GM18508 (cell line): ENCODE measurements around the gene KRTDAP.

Experiments used
- ATAC-seq: cut with Tn5 transposase; IDR thresholded peaks from one replicate; pipeline ENCODE4 v1.9.1; 2021; ENCODE audit warnings: moderate number of reproducible peaks; ENCODE audit not compliant: insufficient read depth, unreplicated experiment

KRTDAP gene

DNA sequence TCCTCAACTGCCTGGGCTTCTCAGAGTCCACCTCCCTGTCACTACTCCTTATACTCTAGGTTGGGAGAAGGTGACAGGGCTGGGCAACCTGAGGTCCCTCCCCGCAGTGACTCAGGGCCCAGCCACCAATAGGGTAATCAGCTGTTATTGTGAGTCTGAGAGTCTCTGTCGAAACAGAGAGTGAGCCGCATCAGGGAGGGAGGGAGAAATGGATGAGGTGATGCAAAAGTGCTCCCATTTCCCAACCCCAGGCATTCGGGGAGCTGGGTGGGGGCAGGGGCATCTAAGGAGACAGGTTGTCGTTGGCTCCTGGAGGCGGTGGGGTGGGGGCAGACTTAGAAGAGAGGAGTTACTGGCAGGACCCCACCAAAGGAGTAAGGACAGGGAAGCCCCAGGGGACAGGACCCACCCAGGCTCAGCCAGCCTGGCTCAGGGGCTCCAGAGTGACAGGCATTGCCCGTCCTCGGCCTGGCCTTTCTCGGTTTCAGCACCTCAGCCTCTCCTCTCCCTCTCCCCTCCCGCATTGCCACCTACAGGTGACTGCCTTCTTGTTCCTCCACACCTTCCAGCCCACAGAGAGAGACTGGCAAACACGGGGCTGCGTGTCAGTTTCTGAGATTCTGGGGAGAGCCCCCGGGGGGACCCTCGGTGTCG is 23.5 kb upstream of the KRTDAP start, which contains the start of gene DMKN:
TSS of gene DMKN (minus strand) at position 22 of the 654 bp plus-strand sequence. CDS start 174 bp downstream, outside the sequence.
- no peak for ATAC-seq

DNA sequence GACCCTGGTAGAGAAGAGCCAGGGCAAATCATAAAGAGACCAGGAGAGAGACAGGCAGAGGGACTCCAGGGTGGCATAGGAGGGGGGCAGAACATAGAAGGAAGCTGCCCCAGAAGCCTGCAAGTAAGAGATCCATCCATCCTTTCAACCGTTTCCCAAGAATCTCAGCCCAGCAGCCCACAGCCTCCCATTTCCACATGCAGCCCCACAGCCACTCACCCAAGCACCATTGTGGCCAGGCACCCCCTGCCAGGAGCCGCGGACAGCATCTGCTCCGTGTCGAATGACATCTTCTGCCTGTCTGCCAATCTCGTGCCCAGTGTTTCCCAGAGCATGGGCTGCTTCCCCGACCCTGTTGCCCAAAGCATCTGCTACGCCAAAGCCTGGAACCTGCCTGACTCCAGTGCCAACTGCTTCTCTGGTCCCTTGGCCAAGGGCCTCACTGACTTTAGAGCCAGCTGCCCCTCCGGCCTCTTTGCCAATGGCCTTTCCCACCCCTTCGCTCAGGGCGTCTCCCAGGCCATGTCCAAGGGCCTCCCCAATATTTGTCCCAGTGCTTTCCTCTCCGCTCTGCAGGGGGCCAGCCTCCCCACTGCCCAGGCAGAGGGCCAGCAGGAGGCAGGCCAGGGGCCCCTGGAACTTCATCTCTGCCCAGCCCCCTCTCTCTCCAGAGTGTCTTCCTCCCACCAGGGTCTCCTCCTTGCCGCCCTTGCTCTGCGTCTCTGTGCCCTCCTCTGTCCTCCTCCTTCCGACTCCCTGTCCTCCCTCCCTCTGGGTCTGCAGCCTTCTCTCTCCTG is 22.8 kb upstream of the KRTDAP start:
- no peak for ATAC-seq

DNA sequence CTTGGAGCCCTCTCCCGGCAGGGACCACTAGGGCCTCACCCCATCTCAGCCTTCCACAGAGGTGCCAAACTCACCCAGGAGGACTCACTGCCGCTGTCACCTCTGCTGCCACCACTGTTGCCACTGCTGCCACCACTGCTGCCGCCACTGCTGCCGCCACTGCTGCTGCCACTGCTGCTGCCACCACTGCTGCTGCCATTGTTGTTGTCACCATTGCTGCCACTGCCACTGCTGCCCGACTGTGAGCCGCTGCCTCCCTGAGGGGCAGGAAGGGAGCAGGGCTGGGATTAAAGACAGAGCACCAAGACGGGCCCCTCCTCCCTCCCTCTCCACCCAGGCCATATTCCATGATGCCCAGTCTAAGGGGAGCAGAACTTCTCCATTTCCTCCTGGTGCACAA is 21.1 kb upstream of the KRTDAP start:
- ATAC-seq, result no peak

DNA sequence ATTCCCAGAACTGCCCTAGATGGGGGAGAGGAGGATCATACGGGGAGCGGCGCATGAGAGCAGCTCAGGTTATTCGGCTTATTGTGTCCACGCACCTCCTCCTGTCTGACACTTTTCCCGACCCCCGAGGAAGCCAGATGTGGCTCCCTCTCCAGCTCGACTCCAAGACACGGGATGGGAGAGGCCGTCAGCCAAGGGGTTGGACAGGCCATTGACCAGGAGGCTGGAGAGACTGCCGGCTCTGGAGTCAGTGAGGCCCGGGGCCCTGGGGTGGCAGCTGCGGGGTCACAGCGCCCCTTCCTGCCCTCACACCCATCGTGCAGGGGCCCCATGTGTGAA is 20.3 kb upstream of the KRTDAP start:
- no peak for ATAC-seq

DNA sequence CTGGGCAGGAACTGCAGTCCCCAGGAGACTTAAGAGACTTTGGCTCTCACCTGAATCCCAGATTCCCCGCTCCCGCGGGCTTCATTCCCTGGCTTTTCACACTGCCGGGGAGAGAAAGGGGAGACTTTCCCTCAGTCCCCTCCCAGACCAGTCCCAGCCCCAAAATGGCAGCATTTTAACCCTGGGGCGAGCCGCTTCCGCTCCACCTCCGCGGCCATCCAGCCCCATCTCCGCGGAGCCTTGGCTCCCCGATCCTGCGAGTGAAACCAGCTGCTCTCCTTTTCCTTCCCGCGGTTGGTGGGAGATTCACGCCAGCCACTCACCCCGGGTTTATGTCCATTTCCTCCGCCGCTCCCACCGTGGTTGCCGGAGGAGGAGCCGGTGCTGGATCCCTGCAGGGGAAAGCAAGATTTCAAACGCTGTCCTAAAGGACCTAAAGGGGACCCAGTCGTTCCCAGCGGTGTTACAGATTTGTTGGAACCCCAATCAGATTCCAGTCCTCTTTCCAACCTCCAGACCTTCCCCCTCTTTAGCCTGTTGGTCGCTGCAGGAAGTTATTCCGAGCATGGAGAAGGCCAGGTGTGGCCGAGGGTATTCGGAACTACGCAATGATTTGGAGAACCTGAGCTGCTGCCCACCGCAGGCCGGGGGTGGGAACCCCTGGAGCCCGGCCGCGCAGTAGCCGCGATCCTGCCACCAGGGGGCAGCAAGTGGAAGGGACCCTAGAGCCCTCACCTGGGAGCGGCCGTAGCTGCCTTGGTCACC is 19.8 kb upstream of the KRTDAP start:
- ATAC-seq, result no peak

DNA sequence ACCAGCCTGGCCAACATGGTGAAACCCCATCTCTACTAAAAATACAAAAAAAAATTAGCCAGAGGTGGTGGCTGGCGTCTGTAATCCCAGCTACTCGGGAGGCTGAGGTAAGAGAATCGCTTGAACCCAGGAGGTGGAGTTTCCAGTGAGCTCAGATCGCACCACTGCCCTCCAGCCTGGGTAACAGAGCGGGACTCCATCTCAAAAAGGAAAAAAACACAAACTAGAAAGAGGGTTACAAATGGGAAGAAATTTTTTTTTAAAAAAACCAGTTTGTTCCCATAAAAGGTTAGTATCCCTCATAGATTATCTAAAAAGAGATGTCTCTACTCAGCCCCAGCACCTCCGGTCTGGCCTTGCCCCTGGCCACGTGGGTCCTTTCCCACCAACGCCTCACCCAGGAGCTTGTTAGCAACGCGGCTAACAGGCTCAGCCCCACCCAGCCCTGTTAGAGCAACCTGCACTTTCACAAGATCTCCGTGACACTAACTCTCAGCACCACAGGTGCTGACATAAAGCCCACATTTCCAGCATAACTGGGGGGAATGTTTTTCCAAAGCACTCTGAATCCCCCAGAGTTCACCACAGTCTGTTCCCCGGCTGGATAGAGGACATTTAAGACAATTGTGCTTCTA is 18.9 kb upstream of the KRTDAP start:
- no peak for ATAC-seq

DNA sequence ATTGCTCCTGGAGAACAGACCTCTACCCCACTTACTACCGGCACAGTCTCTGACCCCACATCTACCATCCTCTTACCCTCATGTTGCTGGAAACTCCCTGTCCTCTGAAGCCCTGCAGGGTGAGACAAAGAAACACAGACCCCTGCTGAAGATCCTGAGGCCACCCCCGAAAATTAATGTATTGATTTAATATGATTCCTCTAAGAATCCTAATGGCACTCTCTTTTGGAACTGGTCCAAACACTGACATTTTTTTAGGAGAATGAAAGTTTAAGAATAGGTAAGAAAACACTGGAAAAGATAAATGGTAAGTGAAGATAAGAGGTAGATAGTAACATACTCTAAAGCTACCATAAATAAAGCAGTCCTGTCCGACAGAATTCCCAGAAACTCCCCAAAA is 17.9 kb upstream of the KRTDAP start:
- ATAC-seq, result no peak

DNA sequence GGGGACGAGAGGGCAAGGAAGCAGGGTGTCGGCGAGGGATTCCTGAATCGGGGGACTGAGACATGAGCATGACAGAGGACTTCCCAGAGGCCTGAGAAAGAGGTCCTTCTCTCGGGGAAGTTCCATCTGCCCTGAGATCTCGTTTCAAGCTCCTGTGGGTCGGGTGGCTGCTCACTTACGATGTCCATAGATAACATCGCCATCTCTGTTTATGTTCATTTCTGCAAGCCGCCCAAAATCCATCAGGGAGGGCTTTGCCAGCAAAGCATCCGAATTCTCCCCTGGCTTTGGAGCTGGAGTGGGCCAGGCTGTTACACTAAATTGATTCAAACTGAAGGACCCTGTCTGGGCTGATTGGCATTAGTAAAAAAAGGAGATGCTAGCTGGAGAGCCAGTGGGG is 17.3 kb upstream of the KRTDAP start:
- ATAC-seq, result no peak

DNA sequence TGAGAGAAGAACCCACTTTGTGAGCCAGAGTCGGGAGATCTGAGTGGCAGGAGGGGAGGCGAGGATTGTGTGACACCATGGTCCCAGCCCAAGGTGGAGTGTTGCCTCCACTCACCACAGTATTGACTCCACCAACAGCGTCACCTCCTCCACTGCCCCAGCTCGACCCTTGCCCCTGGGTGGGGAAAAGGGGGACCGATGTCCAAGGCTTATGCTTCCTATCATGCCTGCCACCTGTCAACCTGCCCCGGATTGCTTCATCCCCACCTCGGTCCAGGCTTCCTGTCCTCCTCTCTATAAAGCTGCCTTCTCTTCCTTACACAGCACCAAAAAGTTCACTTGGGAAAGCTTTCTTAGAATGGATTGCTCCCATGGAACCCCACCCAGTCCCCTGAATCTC is 15.7 kb upstream of the KRTDAP start:
- no peak for ATAC-seq

DNA sequence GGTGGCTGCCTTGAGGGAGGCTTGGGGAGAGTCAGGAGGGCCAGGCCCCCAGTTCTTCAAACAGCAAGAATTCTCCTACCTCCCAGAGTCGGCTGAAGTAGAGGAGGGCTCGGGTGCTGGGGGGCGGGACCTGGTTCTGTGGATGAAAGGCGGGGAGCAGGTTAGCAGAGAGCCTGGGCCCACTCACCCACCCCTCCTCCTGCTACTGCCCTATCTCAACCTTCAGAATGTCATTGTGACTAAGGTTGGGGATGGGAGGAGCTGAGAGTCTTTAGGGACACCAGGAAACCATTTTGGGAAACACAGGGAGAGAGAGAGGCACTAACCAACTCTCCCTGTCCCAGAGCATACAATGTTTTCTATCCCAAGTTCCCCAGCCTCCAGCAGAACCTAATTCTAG is 12.5 kb upstream of the KRTDAP start:
- no peak for ATAC-seq

DNA sequence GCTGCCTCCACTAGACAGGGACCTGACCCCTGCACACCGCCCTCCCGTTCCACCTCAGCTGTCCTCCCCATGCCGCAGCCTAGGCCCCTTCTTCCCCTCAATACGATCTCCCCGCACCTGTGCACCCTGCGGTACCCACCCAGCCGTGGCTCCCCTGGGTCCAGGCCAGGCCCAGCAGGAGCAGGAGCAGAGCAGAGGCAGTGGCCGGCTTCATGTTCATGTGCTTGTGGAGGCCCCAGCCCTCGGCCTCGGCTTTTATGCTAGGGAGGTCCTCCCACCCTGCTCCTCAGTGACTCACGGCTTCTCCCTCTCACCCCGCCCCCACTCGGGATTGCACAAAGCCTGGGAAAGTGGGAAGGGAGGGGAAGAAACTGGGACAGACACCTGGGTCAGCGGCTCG is 11.4 kb upstream of the KRTDAP start:
- no peak for ATAC-seq

DNA sequence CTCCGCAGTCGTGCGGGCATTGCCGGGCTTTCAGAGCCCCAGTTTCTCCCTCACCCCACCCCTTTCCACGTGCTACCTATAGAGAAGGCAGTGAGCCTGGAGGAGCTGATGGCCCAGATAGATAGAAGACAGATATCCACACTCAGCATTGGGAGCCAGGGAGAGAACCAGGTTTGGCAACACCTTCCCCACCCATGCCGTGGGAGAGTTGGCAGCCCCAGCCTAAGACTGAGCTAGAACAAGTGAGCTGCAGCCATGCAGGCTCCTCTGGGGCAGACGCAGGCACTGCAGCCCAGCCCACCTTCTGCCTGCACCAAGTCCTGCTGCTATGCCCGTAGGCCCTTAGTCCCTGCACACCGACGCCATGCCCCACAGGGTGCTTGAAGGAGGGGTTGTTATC is 10.3 kb upstream of the KRTDAP start:
- ATAC-seq, result no peak

DNA sequence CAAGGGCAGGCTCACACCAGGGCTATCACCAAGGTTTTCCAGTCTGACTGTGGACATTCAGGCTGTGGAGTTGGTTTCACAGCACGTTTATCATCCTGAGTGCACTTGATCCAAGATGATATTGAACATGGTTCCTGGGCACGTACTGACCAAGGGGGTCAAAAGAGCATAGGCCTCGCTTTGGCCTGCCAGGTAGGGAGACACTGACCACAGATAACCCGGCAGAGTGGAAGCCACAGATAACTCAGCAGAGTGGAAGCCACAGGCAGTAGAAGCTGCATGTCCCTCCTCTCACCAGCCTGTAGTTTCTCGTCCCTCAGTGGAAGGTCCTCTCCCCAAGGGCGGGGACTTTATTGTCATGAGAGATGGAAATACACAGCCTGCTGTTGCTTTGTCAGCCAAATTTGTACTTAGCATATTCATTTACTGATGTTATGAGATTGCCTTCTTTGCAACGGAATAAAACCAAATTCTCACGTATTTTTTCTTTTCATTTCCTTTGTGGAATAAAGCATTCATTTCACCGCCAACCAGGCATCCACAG is 8.8 kb upstream of the KRTDAP start:
- no peak for ATAC-seq

DNA sequence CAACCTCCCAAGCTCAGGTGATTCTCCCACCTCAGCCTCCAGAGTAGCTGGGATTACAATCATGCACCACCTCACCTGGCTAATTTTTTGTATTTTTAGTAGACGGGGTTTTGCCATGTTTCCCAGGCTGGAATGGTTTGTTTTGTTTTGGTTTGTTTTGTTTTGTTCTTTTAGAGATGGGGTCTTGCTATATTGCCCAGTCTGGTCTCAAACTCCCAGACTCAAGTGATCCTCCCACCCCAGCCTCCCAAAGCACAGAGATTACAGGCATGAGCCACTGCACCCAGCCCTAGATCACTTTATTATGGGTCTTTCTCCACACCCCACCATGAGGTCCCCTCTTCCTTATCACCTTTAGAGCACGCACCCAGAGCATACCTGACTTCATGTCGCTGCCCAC is 8.0 kb upstream of the KRTDAP start:
- ATAC-seq, result no peak

DNA sequence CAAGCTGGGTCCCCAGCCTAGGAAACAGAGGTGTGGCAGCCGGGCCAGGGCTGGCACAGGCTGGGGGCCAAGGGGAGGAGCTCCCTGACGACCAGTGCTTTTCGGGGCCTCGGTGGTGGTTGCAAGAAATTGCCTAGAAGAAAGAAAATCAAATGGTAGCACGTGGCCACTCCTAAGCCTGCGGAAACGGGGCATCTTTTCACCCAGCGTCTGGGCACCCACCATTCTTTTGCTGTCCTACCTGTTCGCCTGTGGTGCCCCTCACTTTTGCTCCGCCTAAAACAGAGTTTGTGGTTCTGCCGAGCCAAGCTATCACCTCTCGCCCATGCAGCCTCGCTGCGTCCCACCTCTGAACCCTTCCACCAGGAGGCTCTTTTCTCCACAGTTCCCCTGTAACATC is 7.1 kb upstream of the KRTDAP start:
- no peak for ATAC-seq

DNA sequence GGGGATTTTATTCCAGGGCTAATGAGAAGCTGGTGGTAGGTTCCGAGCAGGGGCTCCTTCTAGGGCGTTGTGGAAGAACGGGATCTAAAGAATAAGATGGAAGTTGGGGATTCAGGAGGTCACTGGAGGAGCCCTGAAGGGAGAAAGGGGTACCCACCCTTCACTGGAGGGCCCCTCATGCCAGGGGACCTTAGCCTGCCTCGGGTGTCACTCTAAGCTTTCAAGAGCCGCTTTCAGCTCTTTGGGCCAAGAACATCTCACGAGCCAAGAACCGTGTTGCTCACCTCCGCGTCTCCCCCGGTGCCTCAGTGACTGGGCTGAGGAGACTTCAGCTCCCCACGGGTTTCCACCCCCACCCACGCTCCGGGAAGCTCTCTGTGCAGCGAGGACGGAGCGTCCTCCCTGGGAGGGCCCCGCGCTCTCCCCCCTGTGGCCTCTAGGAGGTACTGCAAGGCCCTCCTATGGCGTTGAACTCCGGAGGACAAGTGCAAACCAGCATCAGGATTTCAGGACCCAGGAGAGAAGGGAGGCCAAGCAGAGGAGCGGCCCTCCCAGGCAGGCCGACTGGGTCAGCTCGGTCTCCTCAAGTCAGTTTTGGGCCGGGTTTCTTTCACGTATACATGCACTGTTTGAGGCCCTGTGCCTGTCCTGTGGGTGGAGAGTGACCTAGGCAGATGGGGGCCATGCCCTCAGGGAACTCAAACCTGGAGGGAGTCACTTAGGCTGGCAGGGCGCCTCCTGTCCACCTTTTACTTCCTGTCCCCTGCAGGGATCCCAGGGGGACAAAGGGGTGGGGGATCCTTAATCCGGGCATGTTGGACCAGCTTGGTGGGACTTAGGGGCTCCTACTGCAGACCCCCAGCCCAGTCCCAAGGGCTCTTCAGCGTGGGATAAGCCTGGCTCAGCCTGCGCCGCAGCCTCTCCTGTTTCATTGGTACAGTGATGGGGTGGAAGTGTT is 5.1 kb upstream of the KRTDAP start:
- ATAC-seq, result no peak

DNA sequence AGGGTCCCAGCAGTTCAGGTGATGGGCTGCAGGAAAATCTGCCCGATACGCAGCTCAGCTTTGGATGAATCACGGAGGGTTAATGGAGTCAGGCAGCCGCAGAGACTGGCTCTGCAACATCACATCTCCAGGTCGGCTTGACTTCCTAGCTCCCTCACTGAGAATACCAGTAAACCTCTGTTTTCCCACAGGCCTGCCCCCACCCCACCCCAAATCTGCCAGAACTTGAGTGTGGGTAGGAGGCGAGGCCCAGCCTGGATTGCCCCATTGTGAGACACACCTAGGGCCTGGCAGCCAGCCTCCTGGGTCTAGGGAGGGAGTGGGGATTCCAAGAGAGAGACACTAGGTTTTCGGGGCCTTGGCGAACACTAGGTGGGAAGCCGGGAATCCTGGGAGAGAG is 3.7 kb upstream of the KRTDAP start:
- ATAC-seq, result no peak

DNA sequence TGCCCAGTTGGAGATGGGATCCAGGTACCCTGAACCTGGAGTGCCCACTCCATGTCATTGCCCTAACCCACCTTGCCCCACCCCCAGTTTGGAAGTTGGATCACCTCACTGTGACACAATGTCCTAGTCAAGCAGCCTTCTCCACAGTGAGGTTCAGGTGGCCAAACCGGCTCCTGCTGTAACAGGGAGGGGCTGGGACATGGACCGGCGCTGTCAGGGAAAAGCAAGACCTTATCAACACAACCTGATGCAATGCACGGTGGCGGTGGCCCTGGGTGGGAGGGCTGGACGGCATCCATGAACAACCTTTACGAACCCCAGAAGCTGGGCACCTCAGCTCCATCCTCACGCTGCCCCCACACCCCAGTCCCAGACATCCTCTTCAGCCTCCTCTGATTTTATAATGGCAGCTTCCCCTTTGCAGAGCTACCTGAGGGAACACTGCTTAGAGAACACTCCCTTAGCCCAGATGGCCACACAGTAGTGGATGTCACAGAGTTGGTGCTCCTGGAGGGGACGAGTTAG is 1.6 kb upstream of the KRTDAP start:
- ATAC-seq, result no peak

DNA sequence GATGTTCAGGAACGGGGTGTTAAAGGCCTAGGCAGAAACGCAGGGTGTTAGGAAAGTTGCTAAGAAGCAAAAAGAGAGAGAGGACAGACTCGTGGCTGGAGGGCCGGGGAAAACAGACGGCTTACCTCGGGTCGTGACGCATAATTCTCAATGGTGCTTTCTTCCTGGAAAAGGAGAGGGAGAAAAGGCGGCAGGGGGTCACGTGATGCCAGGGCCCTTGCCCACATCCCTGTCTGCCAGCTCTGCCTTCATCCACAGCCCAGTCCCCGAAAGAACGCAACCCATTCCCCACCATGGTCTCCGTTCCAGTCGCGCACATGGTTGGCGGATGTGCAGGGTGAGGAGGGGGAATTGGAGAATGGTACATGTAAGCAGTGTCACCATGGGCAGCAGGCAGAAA is 1.6 kb downstream of the KRTDAP start:
- no peak for ATAC-seq
